B cell (primary cell): Measurements from ENCODE around the gene RERE.

Experiments used
- CTCF ChIP-seq: fragments of 200-600 bp; IDR thresholded peaks from one replicate; pipeline ENCODE4 v1.8.0; 2022; ENCODE audit warnings: antibody characterized with exemption, mild to moderate bottlenecking
- EZH2 ChIP-seq: IDR thresholded peaks from 2 replicates; pipeline ENCODE4 v1.6.1; 2012; ENCODE audit warnings: borderline replicate concordance, low read depth, mild to moderate bottlenecking, moderate library complexity, low read length; ENCODE audit not compliant: insufficient read depth, poor library complexity, severe bottlenecking

- no peak for TF ChIP-seq CTCF
- no peak for TF ChIP-seq EZH2
Observed at GRCh38 chr1:8379513-8380186, 437.8 kb downstream of the RERE start.
